GM12878 (cell line): ENCODE data around the gene CLN6. TPM values are rescaled to one million over a fixed set of nuclear protein-coding genes. Genes with fewer than 3 reads are reported as not detected.
A peak's percentile ranks its signal among the peaks of the same experiment; 100 is the strongest.

Experiments
- ATAC-seq: fragments of 200-7000 bp; cut with Tn5 transposase; 3 replicates; pipeline ENCODE4 v1.9.1; 2020; ENCODE audit warnings: mild to moderate bottlenecking, moderate library complexity
- BruUV-seq: library from RNA; stranded (reverse); fragments of 400-500 nt; replicated peaks from 2 replicates; lab custom pipeline; 2021; lab: Mats Ljungman, UMichigan
- CTCF ChIA-PET: fragments of 300-600 bp; sonication (Branson Sonifier 250); formaldehyde crosslinking; extraction: SDS; loops from one replicate; lab custom pipeline; 2021; ENCODE audit warnings: inconsistent platforms; lab: Yijun Ruan, JAX
- POLR2A ChIA-PET: fragments of 350-600 bp; formaldehyde crosslinking; extraction: SDS; loops from one replicate; lab custom pipeline; 2021; ENCODE audit warnings: inconsistent platforms; lab: Charles Lee
- RAD21 ChIA-PET: fragments of 300-600 bp; sonication (Branson Sonifier 250); formaldehyde crosslinking; loops from one replicate; lab custom pipeline; 2023; ENCODE audit warnings: antibody characterized with exemption; ENCODE audit not compliant: unreplicated experiment; lab: Charles Lee
- SMC1A ChIA-PET: fragments of 300-600 bp; sonication (Branson Sonifier 250); formaldehyde crosslinking; loops from one replicate; lab custom pipeline; 2023; ENCODE audit not compliant: unreplicated experiment, uncharacterized antibody; lab: Charles Lee
- DNase-seq: peaks from one replicate; pipeline ENCODE4 v3.0.0-alpha.2; 2011; ENCODE audit warnings: low read depth, low spot score
- FAIRE-seq: peaks from 3 replicates; lab custom pipeline; 2011; peaks lifted over from hg19 to GRCh38; lab: Jason Lieb, UNC
- H2AFZ ChIP-seq: 2 replicates; pipeline ENCODE4 v1.6.0; 2011; ENCODE audit warnings: low read depth, low read length, control low read depth; ENCODE audit not compliant: control insufficient read depth
- H3K27ac ChIP-seq: 2 replicates; pipeline ENCODE4 v1.5.1; 2011; ENCODE audit warnings: control low read depth; ENCODE audit not compliant: control insufficient read depth, insufficient read depth
- H3K27me3 ChIP-seq, 2 experiments: replicated peaks in 1 of 2; 2 replicates each; pipeline versions ENCODE4 v1.6.0 to v1.6.1; 2011; ENCODE audit warnings: low read length in 1 of 2; ENCODE audit not compliant: control insufficient read depth in 2 of 2, insufficient read depth in 2 of 2
- H3K36me3 ChIP-seq, 2 experiments: 2 replicates each; pipeline ENCODE4 v1.5.1; 2011; ENCODE audit warnings: low read length in 1 of 2; ENCODE audit not compliant: control insufficient read depth in 2 of 2, insufficient read depth in 2 of 2
- H3K4me1 ChIP-seq: 2 replicates; pipeline ENCODE4 v1.6.1; 2011; ENCODE audit warnings: mild to moderate bottlenecking, low read length, moderate library complexity, mixed read lengths; ENCODE audit not compliant: control insufficient read depth, insufficient read depth
- H3K4me2 ChIP-seq: 2 replicates; pipeline ENCODE4 v1.6.0; 2011; ENCODE audit warnings: control low read depth; ENCODE audit not compliant: control insufficient read depth, insufficient read depth
- H3K4me3 ChIP-seq: fragments of 200-600 bp; sonication (generic); 2 replicates; pipeline ENCODE4 v1.5.1; 2016
- H3K79me2 ChIP-seq: 2 replicates; pipeline ENCODE4 v1.6.0; 2011; ENCODE audit warnings: low read length; ENCODE audit not compliant: control insufficient read depth, insufficient read depth
- H3K9ac ChIP-seq: 2 replicates; pipeline ENCODE4 v1.8.0; 2011; ENCODE audit warnings: low read length, control low read depth, mixed read lengths; ENCODE audit not compliant: control insufficient read depth, insufficient read depth
- H3K9me3 ChIP-seq: replicated peaks from 3 replicates; pipeline ENCODE4 v1.5.1; 2011; ENCODE audit warnings: mild to moderate bottlenecking, low read length; ENCODE audit not compliant: control insufficient read depth, insufficient read depth
- H4K20me1 ChIP-seq: 2 replicates; pipeline ENCODE4 v1.6.0; 2011; ENCODE audit not compliant: control insufficient read depth, insufficient read depth
- CBX3 ChIP-seq: fragments of 200-600 bp; sonication (generic); IDR thresholded peaks from 2 replicates; pipeline ENCODE4 v1.6.1; 2016; ENCODE audit warnings: low read depth, borderline replicate concordance
- DPF2 ChIP-seq: fragments of 450-650 bp; IDR thresholded peaks from 2 replicates; pipeline ENCODE4 v1.6.1; 2017; ENCODE audit warnings: mild to moderate bottlenecking
- EGR1 ChIP-seq, 2 experiments: IDR thresholded peaks; 1 replicate in 1 of 2; 2 replicates in 1 of 2; pipeline ENCODE4 v1.6.1; 2011 to 2012; ENCODE audit warnings: low read depth in 2 of 2, low read length in 2 of 2, borderline replicate concordance in 1 of 2, mild to moderate bottlenecking in 1 of 2, moderate library complexity in 1 of 2
- HDAC6 ChIP-seq: fragments of 200-600 bp; sonication (generic); IDR thresholded peaks from one replicate; pipeline ENCODE4 v1.8.0; 2017; ENCODE audit warnings: antibody characterized with exemption; ENCODE audit not compliant: unreplicated experiment
- KDM1A ChIP-seq: fragments of 200-600 bp; sonication (generic); IDR thresholded peaks from 2 replicates; pipeline ENCODE4 v1.6.1; 2016; ENCODE audit warnings: borderline replicate concordance
- LARP7 ChIP-seq: fragments of 450-650 bp; IDR thresholded peaks from 2 replicates; pipeline ENCODE4 v1.6.1; 2017; ENCODE audit warnings: mild to moderate bottlenecking
- NKRF ChIP-seq: fragments of 450-650 bp; conservative IDR thresholded peaks from 2 replicates; pipeline ENCODE4 v1.6.1; 2017; ENCODE audit warnings: mild to moderate bottlenecking, moderate library complexity
- POLR2A ChIP-seq: IDR thresholded peaks from 2 replicates; pipeline ENCODE4 v1.6.1; 2011; ENCODE audit warnings: low read depth, mild to moderate bottlenecking, low read length
- POLR2AphosphoS5 ChIP-seq: IDR thresholded peaks from 2 replicates; pipeline ENCODE4 v1.6.1; 2011; ENCODE audit warnings: mild to moderate bottlenecking, low read length, inconsistent platforms
- POU2F2 ChIP-seq: IDR thresholded peaks from 3 replicates; pipeline ENCODE4 v1.6.1; 2011; ENCODE audit warnings: low read depth, mild to moderate bottlenecking, low read length, borderline replicate concordance
- RAD51 ChIP-seq: fragments of 450-650 bp; IDR thresholded peaks from 2 replicates; pipeline ENCODE4 v1.6.1; 2016; ENCODE audit warnings: moderate library complexity, mild to moderate bottlenecking, inconsistent platforms
- RCOR1 ChIP-seq: conservative IDR thresholded peaks from 2 replicates; pipeline ENCODE4 v1.6.1; 2012; ENCODE audit warnings: low read depth, low read length, improper control_type of control experiment
- REST ChIP-seq: IDR thresholded peaks from 2 replicates; pipeline ENCODE4 v1.6.1; 2012; ENCODE audit warnings: mild to moderate bottlenecking, low read depth, low read length
- RFX5 ChIP-seq: IDR thresholded peaks from 2 replicates; pipeline ENCODE4 v1.6.1; 2011; ENCODE audit warnings: low read depth, low read length, improper control_type of control experiment
- TCF12 ChIP-seq: IDR thresholded peaks from 2 replicates; pipeline ENCODE4 v1.6.1; 2011; ENCODE audit warnings: low read depth, mild to moderate bottlenecking, low read length
- WRNIP1 ChIP-seq: IDR thresholded peaks from 2 replicates; pipeline ENCODE4 v1.6.1; 2011; ENCODE audit warnings: low read depth, low read length, improper control_type of control experiment, borderline replicate concordance
- ZNF217 ChIP-seq: fragments of 450-650 bp; IDR thresholded peaks from 2 replicates; pipeline ENCODE4 v1.6.1; 2017; ENCODE audit warnings: antibody characterized with exemption, mild to moderate bottlenecking
- WGBS: methylation state at CpG from one replicate; pipeline ENCODE4 v1.1.6; 2016; ENCODE audit warnings: low lambda C conversion rate; ENCODE audit not compliant: insufficient replicate concordance, insufficient coverage; ENCODE audit errors: missing lambda C conversion rate; 5-methylcytosine and 5-hydroxymethylcytosine counted together
- in situ Hi-C: fragments of 300-500 bp; cut with MboI; formaldehyde crosslinking; loops from 9 replicates; pipeline ENCODE4 v1.14.3; 2018; ENCODE audit warnings: mixed read lengths
- intact Hi-C: fragments of 100-400 bp; cut with micrococcal nuclease; formaldehyde crosslinking; loops from one replicate; pipeline ENCODE4 v1.14.2; 2022; ENCODE audit not compliant: unreplicated experiment
- polyA plus RNA-seq, 11 experiments: library from polyadenylated mRNA; depleted of rRNA in 4 of 11; unstranded in 6 of 11; stranded (reverse) in 5 of 11; fragments of >200 nt; fragmentation: Nextera tagmentation in 4 of 11; fragmentation: Illumina TruSeq in 1 of 11; extraction: Ambion mirVana in 4 of 11; extraction: Trizol in 1 of 11; gene quantifications; 1 replicate in 1 of 11; 2 replicates in 10 of 11; pipeline versions ENCODE4 v1.2.1 to v1.2.3, GENCODE V29; 2011 to 2016; ENCODE audit warnings: inconsistent platforms in 2 of 11, missing spikeins in 2 of 11, low read depth in 1 of 11
- total RNA-seq, 4 experiments: library from RNA; depleted of rRNA in 3 of 4; stranded (reverse); fragments of >200 nt in 3 of 4; fragmentation: Illumina TruSeq in 1 of 4; extraction: Trizol in 1 of 4; gene quantifications; 2 replicates each; pipeline versions ENCODE4 v1.2.1 to v1.2.3, GENCODE V29; 2013 to 2021
- TF ChIP-seq, protein P1 (sequence below): IDR thresholded peaks from 2 replicates; pipeline ENCODE4 v1.6.1; 2011; ENCODE audit warnings: borderline replicate concordance, low read depth, mild to moderate bottlenecking, moderate library complexity, low read length; ENCODE audit not compliant: insufficient read depth, poor library complexity, severe bottlenecking

CLN6 gene
- total and polyA plus RNA-seq, 10 of the 15 experiments (the other 5 are each of a cell fraction or from before 2014, with no cell fraction given): 0.74 to 69.0 (median 30.3) TPM

DNA sequence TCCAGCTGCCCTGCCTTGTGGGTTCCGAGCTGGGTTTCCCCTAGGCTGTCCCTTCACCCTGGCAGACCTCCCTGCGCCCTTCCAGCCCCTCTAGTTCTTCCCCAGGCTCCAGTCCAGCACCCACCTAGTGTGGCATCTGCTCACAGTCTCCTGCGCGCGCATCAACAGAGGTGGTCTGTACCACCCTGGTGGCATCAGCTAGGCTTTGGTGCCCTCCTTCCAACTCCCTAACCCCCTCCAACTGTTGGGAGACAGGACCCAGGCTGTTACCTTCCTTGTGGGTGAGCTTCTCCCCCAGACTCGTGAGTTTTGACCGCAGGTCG is 32.4 kb downstream of the CLN6 start:
- RAD21 ChIA-PET: interaction anchor here (0.8 kb wide), 1 partner anchor 8 kb away, joined by 3 read pairs; the partner anchor contains the start of gene CALML4
- Histone ChIP-seq H3K4me2 (no peak overlapping the region), H3K4me3 (no peak overlapping the region), H3K27me3 (no peaks in the 10 kb centered on the region), H3K4me1 (no peaks in the 10 kb centered on the region), H2AFZ (no peak overlapping the region), H3K27ac (no peak overlapping the region), H3K9me3 (no peaks in the 10 kb centered on the region), H3K79me2 (no peaks in the 10 kb centered on the region), H4K20me1 (no peaks in the 10 kb centered on the region), H3K36me3 (peaks cover 10 to 17% of the 10 kb centered on the region in 2 experiments), H3K9ac (no peak overlapping the region)
- SMC1A ChIA-PET: interaction anchor here (1.0 to 2.9 kb wide), 2 partner anchors 23 to 31 kb away, joined by 4 to 8 read pairs; no protein-coding TSS in a partner anchor
- ATAC-seq (peak; percentile 38), DNase-seq (no peak), FAIRE-seq (no peak)
- BruUV-seq: no TSS peak
- POLR2A ChIA-PET: no interaction called here
- intact Hi-C loops (no loop called here), in situ Hi-C loops (no loop called here)
- WGBS: 73% methylated on average over 8 of the region's 8 CpGs
- CTCF ChIA-PET: interaction anchor here (0.9 to 1.6 kb wide), 3 partner anchors 13 to 334 kb away, joined by 3 to 4 read pairs (median 3); no protein-coding TSS in a partner anchor
- TF ChIP-seq RCOR1: no peak
- 0 out of 2 replicates have a peak, but pooled peaks have one; percentile 20 for TF ChIP-seq LARP7
- TF ChIP-seq TCF12: no peak
- TF ChIP-seq, protein P1, sequence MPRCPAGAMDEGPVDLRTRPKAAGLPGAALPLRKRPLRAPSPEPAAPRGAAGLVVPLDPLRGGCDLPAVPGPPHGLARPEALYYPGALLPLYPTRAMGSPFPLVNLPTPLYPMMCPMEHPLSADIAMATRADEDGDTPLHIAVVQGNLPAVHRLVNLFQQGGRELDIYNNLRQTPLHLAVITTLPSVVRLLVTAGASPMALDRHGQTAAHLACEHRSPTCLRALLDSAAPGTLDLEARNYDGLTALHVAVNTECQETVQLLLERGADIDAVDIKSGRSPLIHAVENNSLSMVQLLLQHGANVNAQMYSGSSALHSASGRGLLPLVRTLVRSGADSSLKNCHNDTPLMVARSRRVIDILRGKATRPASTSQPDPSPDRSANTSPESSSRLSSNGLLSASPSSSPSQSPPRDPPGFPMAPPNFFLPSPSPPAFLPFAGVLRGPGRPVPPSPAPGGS: peak; percentile 7
- no peak for TF ChIP-seq NKRF
- 0 out of 2 replicates have a peak, but pooled peaks have one; percentile 2 for TF ChIP-seq POLR2AphosphoS5
- no peak for TF ChIP-seq CBX3
- TF ChIP-seq REST: no peak
- TF ChIP-seq RFX5: no peak
- no peak for TF ChIP-seq KDM1A
- TF ChIP-seq DPF2: no peak
- TF ChIP-seq POU2F2: no peak
- no peak for TF ChIP-seq EGR1 (IDR thresholded peaks at IDR 0.05; ENCODE audit: borderline replicate concordance in 1 of 2, low read depth in 2 of 2, low read length in 2 of 2)
- no peak for TF ChIP-seq WRNIP1
- no peak for TF ChIP-seq RAD51
- peak; percentile 1; the same call in 1 of the 2 replicates for TF ChIP-seq POLR2A
- TF ChIP-seq ZNF217: no peak
- TF ChIP-seq HDAC6: no peak
